GM10847 (cell line): ENCODE measurements around the gene VASH2.

Experiments used
- POLR2A ChIP-seq: IDR thresholded peaks from 2 replicates; pipeline ENCODE4 v1.6.1; 2011; ENCODE audit not compliant: insufficient read length; ENCODE audit errors: extremely low read depth

Gene VASH2

DNA sequence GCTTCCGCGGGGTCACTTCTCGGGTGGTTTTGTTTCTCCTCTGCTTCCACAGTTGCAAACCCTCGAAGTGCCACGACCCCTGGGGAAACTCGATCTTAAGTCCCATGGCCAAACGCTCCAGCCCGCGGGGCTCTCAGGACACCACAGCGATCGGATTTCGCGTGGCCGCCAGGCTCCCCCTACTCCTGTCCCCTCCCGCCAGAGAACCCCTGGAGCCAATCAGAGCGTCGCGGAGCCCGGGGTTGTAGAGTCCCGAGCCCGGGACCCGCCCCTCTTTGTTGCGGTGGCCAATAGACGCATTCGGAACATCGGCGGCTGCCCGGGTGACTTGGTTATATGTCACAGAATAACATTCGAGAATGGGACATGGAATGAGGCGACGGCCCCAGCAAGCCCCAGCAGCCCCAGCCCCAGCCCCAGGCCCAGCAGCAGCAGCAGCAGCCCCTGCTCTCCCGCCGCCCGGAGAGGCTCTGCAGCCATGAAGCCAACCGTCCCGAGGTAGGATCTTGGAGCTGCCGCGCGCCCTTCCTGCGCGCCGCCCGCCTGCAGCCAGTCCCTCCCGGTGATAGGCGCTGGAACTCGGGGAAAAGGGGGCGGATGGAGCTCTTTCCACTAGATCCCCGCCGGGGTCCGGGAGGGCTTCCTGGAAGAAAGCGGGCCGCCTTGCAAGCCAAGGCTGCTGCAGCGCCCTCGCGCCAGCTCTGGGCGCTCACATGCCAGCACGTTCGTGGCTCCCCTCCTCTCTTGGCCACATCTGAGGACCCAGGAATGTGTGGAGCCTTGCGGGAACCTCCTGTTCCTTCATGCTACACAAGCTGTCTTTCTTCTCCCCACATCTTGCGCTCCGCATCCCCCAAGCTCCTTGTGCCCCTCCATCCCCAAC is at the start of gene VASH2:
Gene VASH2, plus strand, starts transcription at position 299 of the 883 bp plus-strand sequence. CDS start 1,002 bp downstream, outside the sequence.
- peak; percentile 31 for TF ChIP-seq POLR2A

- TF ChIP-seq POLR2A, result no peak
These were observed 49.1 kb upstream of the VASH2 start for GRCh38 chr1:212901290-212901689.

GRCh38 chr1:212902054-212902453 is 48.3 kb upstream of the VASH2 start:
- TF ChIP-seq POLR2A, result no peak

GRCh38 chr1:212903664-212904063 is 46.7 kb upstream of the VASH2 start:
- TF ChIP-seq POLR2A, result no peak

- TF ChIP-seq POLR2A, result no peak
These were observed 41.4 kb upstream of the VASH2 start for GRCh38 chr1:212908971-212909370.

GRCh38 chr1:212909652-212910063 is 40.7 kb upstream of the VASH2 start:
- TF ChIP-seq POLR2A, result no peak

- TF ChIP-seq POLR2A, result no peak
These were observed 35.6 kb upstream of the VASH2 start for GRCh38 chr1:212914789-212915188.

DNA sequence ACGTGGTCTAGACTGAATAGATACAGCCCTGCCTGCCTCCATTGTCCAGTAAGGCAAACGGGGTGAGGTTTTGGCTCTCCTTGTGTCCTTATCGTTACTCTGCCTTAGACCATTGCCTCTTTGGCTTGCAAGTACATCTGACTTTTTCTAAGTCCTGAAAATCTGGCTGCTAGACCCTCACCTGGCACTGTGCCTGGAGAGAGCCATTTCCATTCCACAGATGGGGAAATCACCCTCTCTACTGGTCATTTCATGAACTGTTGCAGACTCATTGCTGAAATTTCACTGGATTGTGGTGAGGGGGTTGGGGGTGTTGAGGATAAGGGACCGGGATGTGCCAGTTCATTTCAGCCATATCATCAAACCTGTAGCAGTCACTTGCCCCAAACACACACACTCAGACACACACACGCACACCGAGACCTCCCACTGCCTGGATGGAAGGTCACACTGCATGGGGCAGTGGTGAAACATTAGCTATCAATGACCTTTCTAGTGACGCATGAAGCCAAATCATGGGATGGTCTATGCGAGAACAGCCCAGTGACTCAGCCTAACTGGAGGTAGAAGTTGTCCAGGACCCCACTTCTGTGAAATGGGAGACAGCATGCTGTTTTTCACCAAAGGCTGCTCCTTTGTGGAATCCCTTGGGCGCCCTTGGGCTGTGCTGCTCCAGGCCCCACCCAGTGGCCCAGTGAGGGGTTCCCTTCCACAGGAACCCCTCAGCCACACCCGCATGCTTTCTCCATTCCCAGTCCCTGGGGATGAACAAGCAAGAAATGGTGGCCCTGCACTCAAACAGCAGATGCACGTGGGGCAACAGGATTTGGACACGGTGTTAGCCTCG is 34.9 kb upstream of the VASH2 start:
- TF ChIP-seq POLR2A, result no peak

GRCh38 chr1:212916481-212917133 is 33.7 kb upstream of the VASH2 start:
- no peak for TF ChIP-seq POLR2A

DNA sequence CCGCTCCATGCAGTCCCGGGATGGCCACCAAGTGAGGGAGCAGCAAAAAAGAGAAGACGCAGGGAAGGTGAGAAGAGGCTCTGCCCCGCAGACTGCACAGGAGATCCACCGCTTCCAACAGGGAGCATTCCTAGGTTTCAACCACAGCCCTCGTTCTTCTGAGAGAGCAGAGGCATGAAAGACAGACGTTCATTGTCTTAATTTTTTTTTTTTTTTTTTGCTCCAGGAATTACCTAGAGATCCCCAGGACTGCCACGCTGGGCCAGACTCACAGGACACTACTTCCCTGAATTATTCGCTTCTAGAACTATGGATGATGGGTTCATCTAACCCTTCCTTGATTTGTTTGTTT is 33.2 kb upstream of the VASH2 start:
- TF ChIP-seq POLR2A, result no peak

DNA sequence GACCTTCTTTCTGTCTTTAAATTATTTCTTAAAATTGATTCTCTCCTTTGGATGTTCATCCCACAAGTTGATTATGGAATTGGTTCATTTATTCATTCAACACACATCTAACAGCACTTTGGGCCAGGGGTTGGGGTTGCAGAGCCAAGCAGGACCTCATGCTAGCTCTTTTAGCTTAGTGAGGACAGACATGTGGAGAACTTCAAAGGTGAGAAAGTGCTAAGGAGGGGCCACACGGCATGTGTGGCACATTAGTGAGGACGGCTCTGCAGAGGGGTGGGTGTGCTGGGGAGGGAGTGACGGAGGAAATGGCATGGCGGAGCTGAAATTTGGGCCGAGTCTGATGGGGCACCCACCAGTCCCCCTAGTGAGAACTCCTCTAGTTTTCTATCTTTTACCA is 32.5 kb upstream of the VASH2 start:
- no peak for TF ChIP-seq POLR2A

- no peak for TF ChIP-seq POLR2A
These were observed 31.5 kb upstream of the VASH2 start for GRCh38 chr1:212918824-212919223.

GRCh38 chr1:212920246-212920645 is 30.1 kb upstream of the VASH2 start:
- TF ChIP-seq POLR2A, result no peak

DNA sequence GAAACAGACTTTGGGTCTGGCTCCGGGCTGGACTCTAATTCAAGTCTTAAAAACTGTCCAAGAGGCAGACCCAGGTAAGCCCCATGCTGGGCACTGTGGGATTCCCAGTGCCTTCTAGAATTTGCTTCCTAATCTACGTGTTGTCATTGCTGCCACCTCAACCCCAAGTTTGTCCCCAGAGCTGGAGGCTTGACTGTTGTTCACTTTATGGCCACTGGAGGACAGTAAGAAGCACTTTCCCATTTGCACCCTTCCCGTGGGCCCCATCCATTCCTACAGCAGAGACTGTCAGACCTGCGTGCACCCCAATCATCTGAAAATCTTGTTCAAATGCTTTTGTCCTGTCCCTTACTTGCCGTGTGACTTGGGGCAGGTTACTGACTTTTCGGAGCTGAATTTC is 29.4 kb upstream of the VASH2 start:
- no peak for TF ChIP-seq POLR2A

DNA sequence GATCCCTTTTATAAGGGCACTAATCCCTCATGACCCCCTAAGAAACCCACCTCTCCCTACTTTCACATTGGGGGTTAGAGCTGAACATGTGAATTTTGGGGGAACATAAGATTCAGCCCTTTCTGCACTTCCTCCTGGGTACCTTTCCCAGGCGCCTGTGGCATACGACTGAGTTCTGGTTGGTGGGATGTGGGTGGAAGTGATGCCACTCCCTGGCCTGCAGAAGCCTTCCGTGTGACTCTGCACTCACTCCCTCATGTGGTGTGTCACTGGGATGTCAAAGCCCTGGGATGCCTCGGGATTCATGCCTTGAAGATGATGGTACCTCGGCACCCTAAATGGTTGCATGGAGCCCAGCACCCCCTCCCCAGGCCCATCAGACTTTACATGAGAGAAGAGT is 28.3 kb upstream of the VASH2 start:
- TF ChIP-seq POLR2A, result no peak

DNA sequence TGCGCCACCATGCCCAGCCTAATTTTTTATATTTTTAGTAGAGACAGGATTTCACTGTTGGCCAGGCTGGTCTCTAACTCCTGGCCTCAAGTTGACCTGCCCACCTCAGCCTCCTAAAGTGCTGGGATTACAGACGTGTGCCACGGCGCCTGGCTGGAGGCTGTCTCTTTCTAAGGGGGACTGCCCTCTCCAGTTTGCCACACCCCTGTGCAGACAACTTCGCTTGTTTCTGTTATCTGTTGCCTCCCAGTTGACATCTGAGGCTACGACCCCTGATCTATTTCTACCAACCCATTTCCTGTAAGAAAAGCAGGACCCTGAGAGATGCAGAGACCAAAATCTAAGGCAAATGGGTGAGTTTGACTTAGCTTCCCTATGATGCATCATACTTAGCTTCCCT is 24.0 kb upstream of the VASH2 start:
- TF ChIP-seq POLR2A, result no peak
